HEK293T (cell line): ENCODE results near the gene SH2D3C.

Experiments used
- CTCF ChIA-PET: fragments of 350-600 bp; formaldehyde crosslinking; extraction: SDS; loops from one replicate; lab custom pipeline; 2021; ENCODE audit warnings: antibody characterized with exemption, inconsistent platforms; lab: Yijun Ruan, JAX
- POLR2A ChIA-PET: fragments of 350-600 bp; formaldehyde crosslinking; extraction: SDS; loops from one replicate; lab custom pipeline; 2020; ENCODE audit warnings: antibody characterized with exemption, inconsistent platforms; lab: Yijun Ruan, JAX
- DNase-seq: peaks from one replicate; pipeline ENCODE4 v3.0.0; 2012; ENCODE audit warnings: mixed read lengths; ENCODE audit errors: extremely low spot score
- ARNT ChIP-seq: fragments of 450-650 bp; IDR thresholded peaks from 2 replicates; pipeline ENCODE4 v1.6.1; 2017; ENCODE audit warnings: mild to moderate bottlenecking
- BHLHE40 ChIP-seq: fragments of 450-650 bp; IDR thresholded peaks from 2 replicates; pipeline ENCODE4 v1.6.1; 2016; ENCODE audit warnings: mild to moderate bottlenecking, moderate library complexity, borderline replicate concordance
- CTBP1 ChIP-seq: fragments of 450-650 bp; IDR thresholded peaks from 2 replicates; pipeline ENCODE4 v1.6.1; 2016; ENCODE audit warnings: borderline replicate concordance
- ELF4 ChIP-seq: fragments of 450-650 bp; IDR thresholded peaks from 2 replicates; pipeline ENCODE4 v1.6.1; 2017; ENCODE audit warnings: antibody characterized with exemption
- FOXA1 ChIP-seq: fragments of 450-650 bp; IDR thresholded peaks from 2 replicates; pipeline ENCODE4 v1.6.1; 2016; ENCODE audit warnings: mild to moderate bottlenecking
- FOXK2 ChIP-seq: fragments of 450-650 bp; IDR thresholded peaks from 2 replicates; pipeline ENCODE4 v1.6.1; 2016; ENCODE audit warnings: mild to moderate bottlenecking
- FOXM1 ChIP-seq: fragments of 450-650 bp; IDR thresholded peaks from 2 replicates; pipeline ENCODE4 v1.6.1; 2017; ENCODE audit warnings: mild to moderate bottlenecking, borderline replicate concordance
- HDGF ChIP-seq: fragments of 450-650 bp; IDR thresholded peaks from 2 replicates; pipeline ENCODE4 v1.6.1; 2017; ENCODE audit warnings: antibody characterized with exemption, borderline replicate concordance
- L3MBTL2 ChIP-seq: fragments of 450-650 bp; conservative IDR thresholded peaks from 2 replicates; pipeline ENCODE4 v1.6.1; 2016; ENCODE audit warnings: mild to moderate bottlenecking
- LEF1 ChIP-seq: fragments of 450-650 bp; IDR thresholded peaks from 2 replicates; pipeline ENCODE4 v1.6.1; 2017; ENCODE audit warnings: mild to moderate bottlenecking, borderline replicate concordance
- NFRKB ChIP-seq: fragments of 450-650 bp; IDR thresholded peaks from 2 replicates; pipeline ENCODE4 v1.6.1; 2016; ENCODE audit warnings: mild to moderate bottlenecking, moderate library complexity
- PKNOX1 ChIP-seq: fragments of 450-650 bp; IDR thresholded peaks from 2 replicates; pipeline ENCODE4 v1.6.1; 2016
- SP1 ChIP-seq: fragments of 450-650 bp; IDR thresholded peaks from 2 replicates; pipeline ENCODE4 v1.6.1; 2017
- SUZ12 ChIP-seq: fragments of 450-650 bp; IDR thresholded peaks from 2 replicates; pipeline ENCODE4 v1.6.1; 2016; ENCODE audit warnings: mild to moderate bottlenecking
- TARDBP ChIP-seq: fragments of 450-650 bp; IDR thresholded peaks from 2 replicates; pipeline ENCODE4 v1.6.1; 2016
- ZNF384 ChIP-seq: fragments of 450-650 bp; IDR thresholded peaks from 2 replicates; pipeline ENCODE4 v1.6.1; 2016

The SH2D3C gene

GRCh38 chr9:127694890-127695720, 83.4 kb downstream of the SH2D3C start:
- TF ChIP-seq HDGF (no peak), CTBP1 (no peak), L3MBTL2 (no peak), SUZ12 (no peak), FOXK2 (no peak), ELF4 (no peak), NFRKB (no peak), BHLHE40 (no peak), TARDBP (no peak), ZNF384 (no peak), SP1 (no peak), PKNOX1 (no peak), FOXA1 (no peak)
- no peak for DNase-seq
- ChIA-PET POLR2A (no interaction called here), CTCF (no interaction called here)

- TF ChIP-seq PKNOX1 (no peak), TARDBP (no peak), ARNT (no peak), FOXA1 (no peak), SUZ12 (no peak), NFRKB (no peak), FOXM1 (no peak), ELF4 (no peak), ZNF384 (no peak), CTBP1 (no peak), L3MBTL2 (no peak), SP1 (no peak), FOXK2 (no peak), HDGF (no peak), LEF1 (no peak), BHLHE40 (no peak)
- ChIA-PET CTCF (no interaction called here), POLR2A (no interaction called here)
- no peak for DNase-seq
Observed at GRCh38 chr9:127693697-127694096, 84.8 kb downstream of the SH2D3C start.

- no peak for DNase-seq
- TF ChIP-seq ARNT = no peak
- no peak for TF ChIP-seq L3MBTL2
- no peak for TF ChIP-seq FOXM1
- TF ChIP-seq LEF1 = no peak
- POLR2A ChIA-PET = no interaction called here
- CTCF ChIA-PET = no interaction called here
Observed at GRCh38 chr9:127693143-127693542, 85.3 kb downstream of the SH2D3C start.

GRCh38 chr9:127692071-127692470, 86.4 kb downstream of the SH2D3C start:
- no peak for DNase-seq
- ChIA-PET POLR2A (interaction anchor here (0.7 kb wide), 1 partner anchor 22 kb away, joined by 3 read pairs; no protein-coding TSS in a partner anchor), CTCF (interaction anchor here (1.0 kb wide), 1 partner anchor 368 kb away, joined by 3 read pairs; no protein-coding TSS in a partner anchor)
- TF ChIP-seq L3MBTL2 (no peak), BHLHE40 (no peak), PKNOX1 (no peak), SP1 (no peak), TARDBP (no peak)

- CTCF ChIA-PET = no interaction called here
- DNase-seq = no peak
- POLR2A ChIA-PET = no interaction called here
- TF ChIP-seq FOXA1 (no peak), LEF1 (no peak), CTBP1 (no peak), SUZ12 (no peak), FOXK2 (no peak)
Observed at GRCh38 chr9:127690735-127691134, 87.7 kb downstream of the SH2D3C start.

GRCh38 chr9:127689329-127690000, 89.0 kb downstream of the SH2D3C start:
- no peak for DNase-seq
- CTCF ChIA-PET = no interaction called here
- no peak for TF ChIP-seq NFRKB
- no peak for TF ChIP-seq FOXK2
- TF ChIP-seq HDGF = no peak
- TF ChIP-seq SP1 = no peak
- TF ChIP-seq CTBP1 = no peak
- no peak for TF ChIP-seq ZNF384
- no peak for TF ChIP-seq SUZ12
- TF ChIP-seq TARDBP = no peak
- POLR2A ChIA-PET = no interaction called here
